HG03103 (cell line): ENCODE measurements around the gene ACAP3.

Source experiments
- ATAC-seq: cut with Tn5 transposase; IDR thresholded peaks from one replicate; pipeline ENCODE4 v1.9.1; 2021; ENCODE audit warnings: low read depth; ENCODE audit not compliant: unreplicated experiment

The ACAP3 gene

DNA sequence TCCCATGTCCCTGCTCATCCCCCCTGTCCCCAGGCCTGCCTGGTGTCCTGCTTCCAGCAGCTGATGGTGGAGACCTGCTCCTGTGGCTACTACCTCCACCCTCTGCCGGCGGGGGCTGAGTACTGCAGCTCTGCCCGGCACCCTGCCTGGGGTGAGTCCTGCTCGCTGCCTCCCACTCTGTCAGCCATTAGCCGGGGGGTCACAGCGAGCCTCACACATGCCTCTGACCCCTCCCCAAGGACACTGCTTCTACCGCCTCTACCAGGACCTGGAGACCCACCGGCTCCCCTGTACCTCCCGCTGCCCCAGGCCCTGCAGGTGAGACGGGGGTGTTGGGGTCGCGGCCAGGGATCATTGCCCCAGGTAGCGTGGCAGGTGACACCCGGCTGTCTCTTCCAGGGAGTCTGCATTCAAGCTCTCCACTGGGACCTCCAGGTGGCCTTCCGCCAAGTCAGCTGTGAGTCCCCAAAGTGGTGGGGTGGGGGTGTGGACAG is 17.4 kb downstream of the ACAP3 start:
- ATAC-seq, result no peak

DNA sequence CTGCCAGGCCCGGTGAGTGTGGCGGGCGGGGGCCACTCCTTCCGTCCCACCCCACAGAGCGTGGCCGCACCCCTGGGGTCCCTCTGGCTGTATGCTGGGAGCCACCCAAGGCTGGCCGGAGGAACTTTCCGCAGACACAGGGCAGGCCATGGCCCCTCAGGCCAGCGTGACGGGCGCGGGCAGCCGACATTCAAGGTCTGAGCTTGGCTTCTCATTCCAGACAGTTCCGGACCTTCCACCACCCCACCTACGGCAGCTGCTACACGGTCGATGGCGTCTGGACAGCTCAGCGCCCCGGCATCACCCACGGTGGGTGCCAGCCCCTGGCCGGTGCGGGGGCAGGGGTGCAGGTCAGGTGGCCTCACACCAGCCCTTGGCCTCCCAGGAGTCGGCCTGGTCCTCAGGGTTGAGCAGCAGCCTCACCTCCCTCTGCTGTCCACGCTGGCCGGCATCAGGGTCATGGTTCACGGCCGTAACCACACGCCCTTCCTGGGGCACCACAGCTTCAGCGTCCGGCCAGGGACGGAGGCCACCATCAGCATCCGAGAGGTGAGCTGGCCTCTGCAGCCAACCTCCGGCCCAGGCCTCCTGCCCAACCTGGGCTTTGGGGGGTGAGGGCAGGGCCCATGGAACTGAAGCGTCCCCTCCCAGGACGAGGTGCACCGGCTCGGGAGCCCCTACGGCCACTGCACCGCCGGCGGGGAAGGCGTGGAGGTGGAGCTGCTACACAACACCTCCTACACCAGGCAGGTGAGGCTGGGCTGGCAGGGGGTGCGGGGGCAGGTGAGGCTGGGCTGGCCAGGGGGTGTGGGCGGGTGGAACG is 20.2 kb downstream of the ACAP3 start:
- no peak for ATAC-seq

GRCh38 chr1:1286313-1287261 is 21.1 kb downstream of the ACAP3 start:
- no peak for ATAC-seq

- ATAC-seq, result no peak
Measured at GRCh38 chr1:1285611-1286311, 22.0 kb downstream of the ACAP3 start.

DNA sequence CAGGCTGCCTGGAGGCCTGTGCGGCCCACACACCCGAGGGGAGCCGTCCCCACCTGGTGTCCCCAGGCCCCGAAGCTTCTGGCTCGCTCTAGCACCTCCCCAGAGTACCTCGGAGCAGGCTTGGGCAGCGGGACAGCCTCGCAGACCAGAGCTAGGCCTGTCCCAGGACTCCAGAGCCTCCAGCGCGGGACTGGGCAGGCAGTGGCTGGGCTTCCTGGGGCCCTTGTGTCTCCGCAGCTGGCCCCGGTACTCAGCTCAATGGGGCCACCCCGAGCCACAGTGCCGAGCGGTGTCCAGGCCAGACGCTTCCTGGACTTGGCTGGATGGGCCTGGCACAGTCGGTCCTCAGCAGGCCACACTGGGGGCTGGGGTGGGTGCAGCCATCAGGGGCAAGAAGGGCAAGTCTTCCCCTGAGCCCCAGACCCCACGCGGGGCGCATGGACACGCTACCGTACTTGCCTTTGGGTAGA is 22.6 kb downstream of the ACAP3 start:
- no peak for ATAC-seq

DNA sequence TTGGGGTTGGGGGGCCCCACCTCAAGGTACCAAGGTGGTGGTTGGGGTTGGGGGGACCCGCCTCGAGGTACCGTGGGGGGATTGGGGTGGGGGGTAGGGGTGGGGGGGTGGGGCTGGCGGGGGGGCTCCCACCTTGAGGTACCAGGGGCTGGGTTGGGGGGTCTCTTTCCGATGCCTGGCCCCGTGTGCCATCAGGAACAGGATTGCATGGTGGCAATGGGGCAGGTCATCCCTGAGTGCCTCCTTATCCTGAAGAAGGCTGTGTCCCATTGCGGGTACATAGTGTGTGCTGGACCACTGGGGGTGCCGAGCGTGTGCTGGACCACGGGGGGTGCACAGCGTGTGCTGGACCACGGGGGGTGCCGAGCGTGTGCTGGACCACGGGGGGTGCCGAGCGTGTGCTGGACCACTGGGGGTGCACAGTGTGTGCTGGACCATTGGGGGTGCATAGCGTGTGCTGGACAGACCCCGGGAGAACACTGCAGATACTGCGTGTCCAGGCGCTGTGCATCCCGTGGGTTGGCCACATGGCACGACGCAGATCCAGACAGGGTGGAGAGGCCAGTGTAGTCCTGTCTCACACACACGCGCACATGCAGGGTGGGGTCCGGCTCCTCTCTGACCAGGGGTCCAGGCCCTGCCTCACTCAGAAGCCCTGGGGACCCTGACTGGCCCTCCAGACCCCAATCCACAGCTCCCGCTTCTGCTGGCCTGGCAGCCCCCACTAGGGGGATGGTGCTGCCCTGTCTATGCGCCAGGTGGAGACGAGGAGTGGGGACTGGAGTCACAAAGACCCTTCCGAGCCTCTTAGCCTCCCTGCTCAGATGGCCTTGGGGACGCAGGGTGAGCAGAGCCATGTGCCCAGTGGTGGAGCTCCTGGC is 23.3 kb downstream of the ACAP3 start:
- no peak for ATAC-seq

- no peak for ATAC-seq
Measured at GRCh38 chr1:1283821-1284220, 23.9 kb downstream of the ACAP3 start.

DNA sequence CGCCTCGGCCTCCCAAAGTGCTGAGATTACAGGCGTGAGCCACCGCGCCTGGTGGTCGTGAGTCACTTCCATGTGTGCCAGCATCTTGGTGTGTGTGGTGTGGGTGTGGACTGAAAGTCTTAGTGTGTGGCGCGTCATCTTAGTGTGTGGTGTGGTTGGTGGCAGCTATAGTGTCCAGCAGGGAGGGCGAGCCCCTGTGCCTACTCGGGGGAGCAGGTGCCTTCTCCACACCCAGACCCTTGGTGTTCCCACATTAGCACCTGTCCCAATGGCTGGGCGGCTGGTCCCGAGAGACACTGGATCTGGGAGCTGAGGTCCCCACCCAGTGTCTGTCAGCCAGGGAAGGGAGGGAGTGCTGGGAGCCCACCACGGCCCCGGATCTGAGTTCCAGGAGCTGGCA is 24.7 kb downstream of the ACAP3 start:
- ATAC-seq, result no peak

DNA sequence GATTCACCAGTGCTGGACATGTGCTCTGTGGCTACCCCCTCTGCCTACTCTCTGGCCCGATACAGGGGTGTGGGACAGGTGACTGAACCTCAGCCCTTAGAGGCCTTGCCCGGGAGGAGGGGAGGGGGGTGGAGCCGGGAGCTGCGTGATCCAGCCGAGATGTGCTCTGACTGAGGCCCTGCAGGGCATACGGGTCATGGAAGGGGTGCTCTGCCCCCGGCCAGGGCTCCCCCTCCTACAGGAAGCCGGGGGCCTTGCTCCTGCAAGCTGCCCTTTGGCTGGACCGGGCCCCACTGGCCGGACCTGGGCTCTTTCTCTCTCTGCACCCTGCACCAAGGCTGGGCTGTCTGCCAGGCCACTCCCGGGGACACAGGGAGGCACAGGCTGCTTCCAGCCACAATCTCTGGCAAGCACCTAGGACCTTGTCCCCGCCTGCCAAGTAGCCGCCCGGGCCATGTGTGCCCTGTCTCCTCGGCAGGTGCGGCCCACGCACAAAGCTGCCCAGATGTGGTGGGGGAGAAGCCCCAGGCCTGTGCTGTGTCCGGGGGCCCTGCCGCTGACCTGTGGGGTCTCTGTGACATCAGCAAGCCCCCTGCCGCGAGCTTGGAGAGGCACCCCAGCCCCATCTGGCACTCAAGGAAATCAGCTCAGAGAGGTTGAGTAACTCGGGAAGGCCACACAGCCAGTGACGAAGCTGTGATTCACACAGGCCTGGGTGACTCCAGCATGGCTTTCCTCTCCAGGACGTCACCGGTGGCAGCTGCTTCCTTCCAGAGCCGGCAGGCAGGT is 26.0 kb downstream of the ACAP3 start:
- ATAC-seq, result no peak

DNA sequence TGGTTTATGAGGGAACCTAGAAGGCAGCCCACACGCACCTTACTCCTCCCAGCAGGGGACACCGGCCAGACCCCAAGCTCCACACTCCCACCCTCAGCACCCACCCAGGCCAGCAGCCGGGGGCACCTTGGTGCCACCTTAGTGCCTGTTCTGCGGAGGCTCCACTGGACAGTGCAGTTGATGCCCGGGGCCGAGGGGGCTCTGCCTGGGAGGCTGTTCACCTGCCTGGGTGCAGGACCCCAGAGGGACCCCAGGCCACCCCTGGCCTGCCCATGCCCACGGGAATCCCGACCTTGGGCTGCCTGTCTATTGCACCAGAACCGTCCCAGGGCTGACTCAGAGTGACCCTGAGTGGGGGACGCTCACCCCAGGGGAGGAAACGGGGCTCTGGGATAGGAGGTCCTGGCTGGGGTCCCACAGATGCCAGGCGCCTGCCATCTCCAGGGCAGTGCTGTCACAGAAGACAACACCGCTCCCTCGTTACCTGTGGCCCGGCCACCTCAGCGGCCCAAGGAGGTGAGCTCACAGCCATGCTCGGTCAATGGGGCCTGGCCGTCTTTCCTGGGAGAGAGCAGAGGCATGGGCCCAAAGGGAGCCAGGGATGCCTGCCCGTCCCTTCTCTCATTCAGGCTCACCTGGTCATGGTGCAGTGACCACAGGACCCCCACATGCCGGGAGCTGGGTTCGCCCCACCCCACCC is 26.8 kb downstream of the ACAP3 start:
- no peak for ATAC-seq

DNA sequence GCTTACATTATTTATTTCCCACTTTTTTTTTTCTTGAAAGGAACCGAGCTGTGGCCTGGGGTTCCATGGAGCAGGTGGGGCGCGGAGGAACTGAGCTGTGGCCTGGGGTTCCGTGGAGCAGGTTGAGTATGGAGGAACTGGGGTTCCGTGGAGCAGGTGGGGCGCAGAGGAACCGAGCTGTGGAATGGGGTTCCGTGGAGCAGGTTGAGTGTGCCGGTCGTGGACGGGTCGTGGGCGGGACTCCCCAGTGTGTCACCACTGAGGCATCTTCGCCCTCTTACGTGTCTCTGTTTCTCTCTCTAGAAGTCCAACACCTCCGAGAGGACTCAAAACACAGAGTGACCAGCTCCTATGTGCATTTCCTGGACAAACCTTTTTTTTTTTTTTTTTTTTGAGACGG is 28.7 kb downstream of the ACAP3 start:
- no peak for ATAC-seq

DNA sequence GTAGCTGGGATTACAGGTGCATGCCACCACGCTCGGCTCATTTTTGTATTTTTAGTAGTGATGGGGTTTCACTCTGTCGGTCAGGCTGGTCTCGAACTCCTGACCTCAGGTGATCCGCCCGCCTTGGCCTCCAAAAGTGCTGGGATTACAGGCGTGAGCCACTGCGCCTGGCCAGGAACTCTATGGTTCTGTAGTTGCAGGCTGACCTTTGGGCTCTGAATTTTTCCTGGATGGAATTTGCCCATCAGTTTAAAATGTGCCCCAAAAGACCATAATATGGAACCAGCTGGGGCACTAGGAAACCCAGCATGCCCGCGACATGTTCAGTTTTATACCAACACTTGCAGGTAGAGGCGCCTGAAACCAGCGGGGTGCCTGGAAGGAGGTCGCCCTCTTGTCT is 29.1 kb downstream of the ACAP3 start:
- no peak for ATAC-seq

- ATAC-seq, result no peak
Measured at GRCh38 chr1:1275836-1276235, 31.9 kb downstream of the ACAP3 start.

DNA sequence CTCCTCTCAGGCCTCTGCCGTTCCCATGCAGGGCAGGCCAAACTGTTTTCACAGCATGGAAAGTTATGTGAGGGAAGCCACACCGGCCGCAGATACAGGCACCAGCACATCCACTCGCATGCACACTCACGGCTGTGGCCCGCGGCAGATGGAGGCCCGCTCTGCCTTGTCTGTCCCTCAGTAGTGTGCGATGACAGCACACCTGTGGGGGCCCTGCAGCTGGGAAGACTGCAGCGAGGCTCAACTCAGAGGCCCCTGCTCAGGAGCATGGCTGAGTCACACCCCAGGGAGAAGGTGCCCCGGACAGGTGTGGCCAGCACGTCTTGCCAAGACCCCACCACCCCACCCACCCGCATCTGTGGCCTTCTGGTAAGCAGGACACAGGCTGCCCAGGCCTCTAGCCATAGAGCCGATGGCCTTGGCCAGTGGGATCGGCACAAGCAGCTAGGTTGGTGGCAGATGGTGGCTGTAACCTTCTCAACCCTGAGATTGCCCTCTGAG is 32.7 kb downstream of the ACAP3 start:
- ATAC-seq, result no peak

DNA sequence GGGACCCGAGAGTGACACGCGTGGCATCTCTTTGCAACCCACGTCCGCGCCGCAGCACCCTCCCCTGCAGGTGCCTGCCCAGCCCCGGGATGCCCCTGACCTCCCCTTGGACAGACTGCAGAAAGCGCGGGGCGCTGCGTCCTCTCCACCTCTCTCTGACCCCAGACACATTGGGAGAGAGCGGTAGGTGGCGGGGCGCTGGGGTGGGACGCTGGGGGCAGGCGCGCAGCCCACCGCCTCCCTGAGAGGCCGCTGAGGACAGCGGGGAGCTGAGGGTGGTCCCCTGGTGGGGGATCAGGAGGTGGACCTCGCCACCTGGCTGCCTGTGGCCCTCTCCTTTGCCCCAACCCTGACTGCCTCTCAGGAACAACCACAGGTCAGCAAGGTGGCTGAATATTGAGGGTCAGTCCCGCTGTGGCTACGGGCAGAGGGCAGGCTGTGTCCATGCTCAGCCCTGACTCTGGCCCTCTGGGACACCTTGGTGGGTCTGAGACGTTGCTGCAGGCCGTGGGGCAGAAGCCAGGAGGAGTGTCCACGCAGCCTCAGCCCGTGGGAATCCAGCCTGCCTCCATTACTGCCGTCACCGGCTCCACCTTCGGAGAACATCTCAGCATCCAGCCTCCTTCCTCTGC is 33.3 kb downstream of the ACAP3 start:
- ATAC-seq, result no peak

- peak; percentile 83 for ATAC-seq
Measured at GRCh38 chr1:1273512-1274298, 34.0 kb downstream of the ACAP3 start, which contains the start of gene UBE2J2. Gene UBE2J2 (minus strand): TSS chr1:1273854. CDS start chr1:1267992, 5,862 bp downstream.

- ATAC-seq, result no peak
Measured at GRCh38 chr1:1273209-1273511, 34.6 kb downstream of the ACAP3 start.
